ENCODE data around the gene GAST. TPM values are rescaled to one million over a fixed set of nuclear protein-coding genes. Genes with fewer than 3 reads are reported as not detected.

GAST gene
- total and polyA plus RNA-seq, 9 of the 15 experiments (the other 6 are each of a cell fraction or from before 2014, with no cell fraction given): not detected

- POLR2A ChIA-PET: interaction anchor here (0.7 to 1.8 kb wide), 5 partner anchors 11 to 260 kb away, joined by 3 to 5 read pairs (median 4); partner anchors contain the start of gene JUP
- Histone ChIP-seq H3K9me3 (replicated peaks; ENCODE audit: control insufficient read depth, insufficient read depth, low read depth, low read length) (no peaks in the 10 kb centered on the region), H3K27me3 (ENCODE audit: control insufficient read depth in 2 of 2, insufficient read depth in 2 of 2, low read length in 2 of 2) (peaks cover 8 to 22% of the 10 kb centered on the region in 2 experiments; a peak in 4 of 5 replicates), H3K4me3 (no peak overlapping the region), H3K79me2 (ENCODE audit: control insufficient read depth, insufficient read depth, low read length) (no peaks in the 10 kb centered on the region), H3K27ac (ENCODE audit: extremely low read depth, low read depth, low read length) (no peak overlapping the region), H3K36me3 (ENCODE audit: control insufficient read depth, insufficient read depth, low read length) (no peaks in the 10 kb centered on the region), H3K4me1 (replicated peaks in 1 of 2; ENCODE audit: control insufficient read depth in 2 of 2, insufficient read depth in 2 of 2, low read length in 2 of 2) (peaks cover 4 to 11% of the 10 kb centered on the region in 2 experiments; a peak in 4 of 5 replicates), H3K9ac (ENCODE audit: insufficient read depth in 1 of 2, low read depth in 2 of 2, low read length in 2 of 2) (no peak overlapping the region), H4K20me1 (replicated peaks; ENCODE audit: control insufficient read depth, insufficient read depth, low read length) (no peaks in the 10 kb centered on the region; the same call in 1 of the 2 replicates), H3K9me1 (ENCODE audit: control insufficient read depth, insufficient read depth, low read length) (no peaks in the 10 kb centered on the region), H2AFZ (ENCODE audit: low read depth, low read length) (no peak overlapping the region), H3K4me2 (ENCODE audit: insufficient read depth, low read length) (no peak overlapping the region)
- no peak for TF ChIP-seq HDAC2 (IDR thresholded peaks at IDR 0.05)
- no peak for TF ChIP-seq TSC22D4 (tag; IDR thresholded peaks at IDR 0.05)
- TF ChIP-seq DDX20 (tag; IDR thresholded peaks at IDR 0.05; ENCODE audit: low read depth): no peak
- no peak for TF ChIP-seq CBX8 (IDR thresholded peaks at IDR 0.05; ENCODE audit: borderline replicate concordance, extremely low read depth, low read depth, low read length, poor library complexity, severe bottlenecking)
- TF ChIP-seq ZNF583 (CRISPR knock-in tag; IDR thresholded peaks at IDR 0.05): no peak
- TF ChIP-seq ZBTB2 (IDR thresholded peaks at IDR 0.05): no peak
- TF ChIP-seq ELK3 (CRISPR knock-in tag; IDR thresholded peaks at IDR 0.05): no peak
- TF ChIP-seq SETDB1 (IDR thresholded peaks at IDR 0.05; ENCODE audit: low read length): no peak
- no TSS peak for BruUV-seq (replicated peaks)
- intact Hi-C loops (cut with micrococcal nuclease) (no loop called here), in situ Hi-C loops (cut with MboI) (loop anchor here (25.0 kb wide), 1 partner anchor 371 kb away; the partner anchor contains the start of genes DHX58, HSPB9 and KAT2A)
- no peak for DNase-seq (ENCODE audit: extremely low read depth in 1 of 4, low spot score in 3 of 4)
- ATAC-seq: no peak
- 52% methylated on average over 9 of the region's 9 CpGs for WGBS (ENCODE audit: insufficient coverage, low coverage, missing lambda C conversion rate)
- no peak for FAIRE-seq
- CTCF ChIA-PET (ENCODE audit: low intra/inter-chr PET ratio): no interaction called here
Measured at GRCh38 chr17:41741709-41742108, 29.6 kb downstream of the GAST start.
